ENCODE results near the gene INPP1. TPM values are rescaled to one million over a fixed set of nuclear protein-coding genes. Genes with fewer than 3 reads are reported as not detected.

Gene INPP1
- total and polyA plus RNA-seq, 2 donors from 2014 or later = 15.1 to 27.2 TPM

- no peak for TF ChIP-seq CTCF (IDR thresholded peaks at IDR 0.05; ENCODE audit: borderline replicate concordance, extremely low read depth, insufficient read depth)
- no peaks in the 10 kb centered on the region for H3K4me1 ChIP-seq (ENCODE audit: control insufficient read depth in 2 of 3, insufficient read depth in 2 of 3, low read depth in 1 of 3, low read length in 3 of 3)
- no peaks in the 10 kb centered on the region for H3K9me3 ChIP-seq (ENCODE audit: control insufficient read depth in 2 of 3, insufficient read depth in 1 of 3, low read length in 3 of 3)
- FAIRE-seq (no peak), DNase-seq (no peak)
- H3K27me3 ChIP-seq (ENCODE audit: control insufficient read depth, insufficient read depth, low read length) = no peaks in the 10 kb centered on the region
- H3K4me3 ChIP-seq (ENCODE audit: low read length in 3 of 3) = no peak overlapping the region
- intact Hi-C loops (cut with DNase I) = no loop called here
- no peak overlapping the region for H3K27ac ChIP-seq (ENCODE audit: low read depth in 2 of 2, low read length in 2 of 2)
- no peak overlapping the region for H3K9ac ChIP-seq (ENCODE audit: low read length in 3 of 3)
- no peaks in the 10 kb centered on the region for H3K36me3 ChIP-seq (ENCODE audit: control insufficient read depth in 2 of 3, insufficient read depth in 3 of 3, low read length in 3 of 3)
Observed at GRCh38 chr2:190327867-190328572, 15.4 kb upstream of the INPP1 start.

GRCh38 chr2:190328573-190329147, 14.7 kb upstream of the INPP1 start:
- H3K9ac ChIP-seq (ENCODE audit: low read length in 3 of 3) = no peak overlapping the region
- no peaks in the 10 kb centered on the region for H3K9me3 ChIP-seq (ENCODE audit: control insufficient read depth in 2 of 3, insufficient read depth in 1 of 3, low read length in 3 of 3)
- no peaks in the 10 kb centered on the region for H3K27me3 ChIP-seq (ENCODE audit: control insufficient read depth, insufficient read depth, low read length)
- no peaks in the 10 kb centered on the region for H3K36me3 ChIP-seq (ENCODE audit: control insufficient read depth in 2 of 3, insufficient read depth in 3 of 3, low read length in 3 of 3)
- H3K4me1 ChIP-seq (ENCODE audit: control insufficient read depth in 2 of 3, insufficient read depth in 2 of 3, low read depth in 1 of 3, low read length in 3 of 3) = no peaks in the 10 kb centered on the region
- H3K4me3 ChIP-seq (ENCODE audit: low read length in 3 of 3) = no peak overlapping the region
- no peak overlapping the region for H3K27ac ChIP-seq (ENCODE audit: low read depth in 2 of 2, low read length in 2 of 2)
- DNase-seq (no peak), FAIRE-seq (no peak)
- intact Hi-C loops (cut with DNase I) = no loop called here
- peak; percentile 23 for TF ChIP-seq CTCF (IDR thresholded peaks at IDR 0.05; ENCODE audit: borderline replicate concordance, extremely low read depth, insufficient read depth)

- intact Hi-C loops (cut with DNase I) = no loop called here
- Histone ChIP-seq H3K27ac (ENCODE audit: low read depth in 2 of 2, low read length in 2 of 2) (no peak overlapping the region), H3K9me3 (ENCODE audit: control insufficient read depth in 2 of 3, insufficient read depth in 1 of 3, low read length in 3 of 3) (no peaks in the 10 kb centered on the region), H3K9ac (ENCODE audit: low read length in 3 of 3) (no peak overlapping the region), H3K27me3 (ENCODE audit: control insufficient read depth, insufficient read depth, low read length) (no peaks in the 10 kb centered on the region), H3K36me3 (ENCODE audit: control insufficient read depth in 2 of 3, insufficient read depth in 3 of 3, low read length in 3 of 3) (no peaks in the 10 kb centered on the region), H3K4me3 (ENCODE audit: low read length in 3 of 3) (no peak overlapping the region), H3K4me1 (ENCODE audit: control insufficient read depth in 2 of 3, insufficient read depth in 2 of 3, low read depth in 1 of 3, low read length in 3 of 3) (peaks cover 0 to 7% (median 0%) of the 10 kb centered on the region in 3 donors)
- no peak for TF ChIP-seq CTCF (IDR thresholded peaks at IDR 0.05; ENCODE audit: borderline replicate concordance, extremely low read depth, insufficient read depth)
- DNase-seq = no peak
- no peak for FAIRE-seq
Observed at GRCh38 chr2:190333395-190333794, 10.0 kb upstream of the INPP1 start.
